ENCODE results near the gene ZBTB7C. TPM values are rescaled to one million over a fixed set of nuclear protein-coding genes. Genes with fewer than 3 reads are reported as not detected.

Gene ZBTB7C
- total and polyA plus RNA-seq, 2 of the 8 experiments (the other 6 are each of a cell fraction or from before 2014, with no cell fraction given) = 0.15 to 0.45 TPM

DNA sequence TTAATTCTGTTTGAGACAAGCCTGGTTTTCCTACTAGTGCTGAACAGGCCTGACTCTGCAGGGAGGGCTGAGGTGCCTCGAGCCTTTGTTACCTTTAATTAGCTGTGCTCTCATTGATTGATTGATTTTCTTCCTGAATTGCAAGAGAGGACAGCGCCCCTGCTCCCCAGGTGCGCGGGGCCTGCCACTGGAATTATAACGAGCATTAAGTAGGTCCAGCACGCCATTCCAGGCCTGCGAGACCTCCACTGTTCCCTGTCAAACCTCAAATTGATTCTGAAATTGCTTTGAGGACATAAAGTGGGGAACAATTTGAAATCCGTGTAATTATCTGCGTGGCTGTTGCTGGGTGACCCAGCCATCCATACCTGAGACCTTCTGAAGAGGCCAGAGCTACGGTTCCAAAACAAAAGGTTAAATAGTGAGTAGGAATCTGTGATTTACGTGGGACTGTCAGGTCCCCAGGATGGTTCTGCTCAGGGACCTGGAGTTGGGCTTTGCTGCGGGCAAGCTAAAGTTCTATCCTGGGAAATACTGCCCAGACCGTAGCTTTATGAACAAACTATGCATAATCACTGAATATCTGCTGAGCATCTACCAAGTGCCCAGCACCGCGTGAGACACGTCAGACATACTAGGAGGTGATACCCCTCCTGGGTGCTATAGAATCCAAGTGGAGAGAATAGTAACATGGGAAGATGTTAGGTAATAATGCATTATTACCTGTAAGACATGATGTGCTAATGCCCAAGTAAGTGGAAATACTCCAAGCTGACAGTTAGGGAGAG is 104.1 kb downstream of the ZBTB7C start (continued):
- TF ChIP-seq SIX5 (IDR thresholded peaks at IDR 0.05; ENCODE audit: low read depth, low read length) = no peak
- TF ChIP-seq POLR2AphosphoS5 (IDR thresholded peaks at IDR 0.05; ENCODE audit: low read depth, low read length) = no peak
- no peak for TF ChIP-seq KDM1A (IDR thresholded peaks at IDR 0.05; ENCODE audit: borderline replicate concordance, low read length)
- no peak for TF ChIP-seq KDM5A (IDR thresholded peaks at IDR 0.05; ENCODE audit: low read length)
- TF ChIP-seq, protein P1, sequence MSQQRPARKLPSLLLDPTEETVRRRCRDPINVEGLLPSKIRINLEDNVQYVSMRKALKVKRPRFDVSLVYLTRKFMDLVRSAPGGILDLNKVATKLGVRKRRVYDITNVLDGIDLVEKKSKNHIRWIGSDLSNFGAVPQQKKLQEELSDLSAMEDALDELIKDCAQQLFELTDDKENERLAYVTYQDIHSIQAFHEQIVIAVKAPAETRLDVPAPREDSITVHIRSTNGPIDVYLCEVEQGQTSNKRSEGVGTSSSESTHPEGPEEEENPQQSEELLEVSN (IDR thresholded peaks at IDR 0.05) = no peak
- TF ChIP-seq, protein P2, sequence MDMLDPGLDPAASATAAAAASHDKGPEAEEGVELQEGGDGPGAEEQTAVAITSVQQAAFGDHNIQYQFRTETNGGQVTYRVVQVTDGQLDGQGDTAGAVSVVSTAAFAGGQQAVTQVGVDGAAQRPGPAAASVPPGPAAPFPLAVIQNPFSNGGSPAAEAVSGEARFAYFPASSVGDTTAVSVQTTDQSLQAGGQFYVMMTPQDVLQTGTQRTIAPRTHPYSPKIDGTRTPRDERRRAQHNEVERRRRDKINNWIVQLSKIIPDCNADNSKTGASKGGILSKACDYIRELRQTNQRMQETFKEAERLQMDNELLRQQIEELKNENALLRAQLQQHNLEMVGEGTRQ (IDR thresholded peaks at IDR 0.05; ENCODE audit: low read length) = no peak
- TF ChIP-seq CBX5 (IDR thresholded peaks at IDR 0.05; ENCODE audit: low read depth, low read length) = no peak
